MM.1S (cell line): ENCODE results near the gene DHRSX.
"Not testable (repeated sequence)": the region's sequence is repeated elsewhere in the genome, so short reads cannot be mapped to it uniquely, and the experiment has no call there.

ENCODE experiments used
- DNase-seq: peaks from one replicate; pipeline ENCODE4 v3.0.0-alpha.2; 2015
- H2AFZ ChIP-seq: fragments of 300-600 bp; sonication (generic); 2 replicates; pipeline ENCODE4 v1.6.0; 2016; ENCODE audit warnings: antibody characterized with exemption, low read length
- H3F3A ChIP-seq: fragments of 300-600 bp; sonication (generic); 2 replicates; pipeline ENCODE4 v1.6.1; 2016; ENCODE audit warnings: mild to moderate bottlenecking, antibody characterized with exemption, low read length, moderate library complexity, mixed read lengths; ENCODE audit not compliant: insufficient read depth
- H3K27ac ChIP-seq: fragments of 300-600 bp; sonication (generic); 2 replicates; pipeline ENCODE4 v1.5.1; 2016; ENCODE audit warnings: mild to moderate bottlenecking, low read length
- H3K27me3 ChIP-seq: fragments of 300-600 bp; sonication (generic); replicated peaks from 2 replicates; pipeline ENCODE4 v1.6.0; 2016; ENCODE audit warnings: low read length; ENCODE audit not compliant: insufficient read depth
- H3K36me3 ChIP-seq: fragments of 300-600 bp; sonication (generic); replicated peaks from 2 replicates; pipeline ENCODE4 v1.6.1; 2016; ENCODE audit warnings: mild to moderate bottlenecking, low read length, mixed read lengths; ENCODE audit not compliant: insufficient read depth
- H3K4me1 ChIP-seq: fragments of 300-600 bp; sonication (generic); 2 replicates; pipeline ENCODE4 v1.6.1; 2016; ENCODE audit warnings: low read length, mixed read lengths
- H3K4me2 ChIP-seq: fragments of 300-600 bp; sonication (generic); 2 replicates; pipeline ENCODE4 v1.6.0; 2016; ENCODE audit warnings: low read depth, low read length
- H3K4me3 ChIP-seq: fragments of 300-600 bp; sonication (generic); 2 replicates; pipeline ENCODE4 v1.5.1; 2016; ENCODE audit warnings: low read length, mixed read lengths
- H3K79me2 ChIP-seq: fragments of 300-600 bp; sonication (generic); 2 replicates; pipeline ENCODE4 v1.6.1; 2016; ENCODE audit warnings: mixed run types, low read length, mixed read lengths
- H3K9ac ChIP-seq: fragments of 300-600 bp; sonication (generic); 2 replicates; pipeline ENCODE4 v1.6.1; 2016; ENCODE audit warnings: low read length, mixed read lengths
- H3K9me2 ChIP-seq: fragments of 300-600 bp; sonication (generic); replicated peaks from 2 replicates; pipeline ENCODE4 v1.6.1; 2016; ENCODE audit warnings: mild to moderate bottlenecking, low read length, mixed read lengths; ENCODE audit not compliant: insufficient read depth
- H3K9me3 ChIP-seq: fragments of 300-600 bp; sonication (generic); replicated peaks from 2 replicates; pipeline ENCODE4 v1.6.1; 2016; ENCODE audit warnings: mild to moderate bottlenecking, low read length, mixed read lengths; ENCODE audit not compliant: insufficient read depth
- H4K20me1 ChIP-seq: fragments of 300-600 bp; sonication (generic); 2 replicates; pipeline ENCODE4 v1.6.1; 2016; ENCODE audit warnings: mild to moderate bottlenecking, low read length, moderate library complexity, mixed read lengths; ENCODE audit not compliant: insufficient read depth
- CTCF ChIP-seq: fragments of 300-600 bp; sonication (generic); IDR thresholded peaks from 2 replicates; pipeline ENCODE4 v1.5.1; 2016; ENCODE audit warnings: antibody characterized with exemption, low read length, mixed read lengths
- EZH2 ChIP-seq: fragments of 300-600 bp; sonication (generic); optimal IDR thresholded peaks from 2 replicates; pipeline ENCODE3; 2017; ENCODE audit warnings: low read depth, mild to moderate bottlenecking, antibody characterized with exemption, low read length, mixed read lengths
- EZH2phosphoT487 ChIP-seq: fragments of 300-600 bp; sonication (generic); IDR thresholded peaks from 2 replicates; pipeline ENCODE4 v1.6.1; 2018; ENCODE audit warnings: antibody characterized with exemption, low read length

Gene DHRSX

GRCh38 chrX:2243913-2244460 is 256.8 kb downstream of the DHRSX start:
- H3K9ac ChIP-seq = no peak overlapping the region
- no peaks in the 10 kb centered on the region for H3K27me3 ChIP-seq
- no peaks in the 10 kb centered on the region for H4K20me1 ChIP-seq
- no peak for TF ChIP-seq CTCF
- no peak for TF ChIP-seq EZH2phosphoT487
- no peak for TF ChIP-seq EZH2
- no peak overlapping the region for H2AFZ ChIP-seq
- H3K36me3 ChIP-seq = no peaks in the 10 kb centered on the region
- H3K4me2 ChIP-seq = no peak overlapping the region
- H3F3A ChIP-seq = no peaks in the 10 kb centered on the region
- no peak overlapping the region for H3K4me3 ChIP-seq
- H3K27ac ChIP-seq = no peak overlapping the region
- no peak for DNase-seq
- no peaks in the 10 kb centered on the region for H3K4me1 ChIP-seq
- no peaks in the 10 kb centered on the region for H3K9me2 ChIP-seq
- H3K9me3 ChIP-seq = no peaks in the 10 kb centered on the region
- H3K79me2 ChIP-seq = no peaks in the 10 kb centered on the region

- H3K4me1 ChIP-seq = no peaks in the 10 kb centered on the region
- H3K27me3 ChIP-seq = no peaks in the 10 kb centered on the region
- H2AFZ ChIP-seq = no peak overlapping the region
- no peaks in the 10 kb centered on the region for H3K79me2 ChIP-seq
- no peak overlapping the region for H3K4me2 ChIP-seq
- no peaks in the 10 kb centered on the region for H3F3A ChIP-seq
- H4K20me1 ChIP-seq = no peaks in the 10 kb centered on the region
- H3K9ac ChIP-seq = no peak overlapping the region
- H3K36me3 ChIP-seq = no peaks in the 10 kb centered on the region
- no peak overlapping the region for H3K4me3 ChIP-seq
- no peak overlapping the region for H3K27ac ChIP-seq
- no peaks in the 10 kb centered on the region for H3K9me3 ChIP-seq
- no peaks in the 10 kb centered on the region for H3K9me2 ChIP-seq
- TF ChIP-seq EZH2 (no peak), CTCF (no peak), EZH2phosphoT487 (no peak)
- DNase-seq = no peak
Measured at GRCh38 chrX:2242980-2243379, 257.8 kb downstream of the DHRSX start.

- H3K27ac ChIP-seq = no peak overlapping the region
- no peak overlapping the region for H3K4me2 ChIP-seq
- H3F3A ChIP-seq = no peaks in the 10 kb centered on the region
- no peaks in the 10 kb centered on the region for H3K9me3 ChIP-seq
- no peaks in the 10 kb centered on the region for H3K79me2 ChIP-seq
- no peaks in the 10 kb centered on the region for H3K36me3 ChIP-seq
- H3K4me3 ChIP-seq = no peak overlapping the region
- no peak for DNase-seq
- TF ChIP-seq EZH2phosphoT487 (no peak), EZH2 (no peak), CTCF (no peak)
- H2AFZ ChIP-seq = no peak overlapping the region
- no peak overlapping the region for H3K9ac ChIP-seq
- no peaks in the 10 kb centered on the region for H3K27me3 ChIP-seq
- no peaks in the 10 kb centered on the region for H3K9me2 ChIP-seq
- no peaks in the 10 kb centered on the region for H4K20me1 ChIP-seq
- H3K4me1 ChIP-seq = no peaks in the 10 kb centered on the region
Measured at GRCh38 chrX:2242326-2242725, 258.4 kb downstream of the DHRSX start.

GRCh38 chrX:2241496-2241895 is 259.3 kb downstream of the DHRSX start:
- not testable (repeated sequence) for H3K36me3 ChIP-seq, H3K4me1 ChIP-seq, H3K9ac ChIP-seq, H2AFZ ChIP-seq, H3K27me3 ChIP-seq, H3K9me2 ChIP-seq, H3K4me3 ChIP-seq, H3K79me2 ChIP-seq, H3F3A ChIP-seq, H4K20me1 ChIP-seq, H3K9me3 ChIP-seq, H3K4me2 ChIP-seq, DNase-seq, H3K27ac ChIP-seq

GRCh38 chrX:2240761-2241160 is 260.0 kb downstream of the DHRSX start:
- H3K9me3 ChIP-seq, H3K9ac ChIP-seq, H4K20me1 ChIP-seq, H3F3A ChIP-seq, H3K4me1 ChIP-seq, H3K79me2 ChIP-seq, DNase-seq, H3K9me2 ChIP-seq, H3K36me3 ChIP-seq, H3K27me3 ChIP-seq, H3K4me3 ChIP-seq, H3K4me2 ChIP-seq, H2AFZ ChIP-seq, H3K27ac ChIP-seq: not testable (repeated sequence)
